H1 (cell line): ENCODE measurements around the gene PLAAT2. TPM values are rescaled to one million over a fixed set of nuclear protein-coding genes. Genes with fewer than 3 reads are reported as not detected.
"Not testable (repeated sequence)": the region's sequence is repeated elsewhere in the genome, so short reads cannot be mapped to it uniquely, and the experiment has no call there.

Source experiments
- CTCF ChIA-PET: fragments of 300-600 bp; sonication (Branson Sonifier 250); formaldehyde crosslinking; loops from one replicate; lab custom pipeline; 2021; ENCODE audit not compliant: partially characterized antibody; lab: Charles Lee
- POLR2A ChIA-PET: fragments of 300-600 bp; sonication (Branson Sonifier 250); formaldehyde crosslinking; loops from one replicate; lab custom pipeline; 2021; ENCODE audit warnings: inconsistent platforms; ENCODE audit not compliant: partially characterized antibody; lab: Charles Lee
- DNase-seq, 2 experiments: peaks; one replicate each; pipeline versions ENCODE4 v3.0.0 to v3.0.0-alpha.2; 2010 to 2022; ENCODE audit warnings: low spot score in 2 of 2, low read depth in 1 of 2, mixed read lengths in 1 of 2
- FAIRE-seq: peaks from 2 replicates; lab custom pipeline; 2011; peaks lifted over from hg19 to GRCh38; lab: Jason Lieb, UNC
- H2AFZ ChIP-seq: 2 replicates; pipeline ENCODE4 v1.8.1; 2012; ENCODE audit warnings: low read length, inconsistent platforms
- H2AK5ac ChIP-seq: 2 replicates; pipeline ENCODE4 v1.6.1; 2013; ENCODE audit warnings: low read depth, low read length
- H2BK120ac ChIP-seq: replicated peaks from 2 replicates; pipeline ENCODE3; 2013; ENCODE audit warnings: low read depth, low read length, inconsistent platforms
- H2BK12ac ChIP-seq: 2 replicates; pipeline ENCODE4 v1.6.1; 2013; ENCODE audit warnings: low read depth, low read length
- H2BK15ac ChIP-seq: 2 replicates; pipeline ENCODE4 v1.6.1; 2013; ENCODE audit warnings: low read length
- H2BK20ac ChIP-seq: 2 replicates; pipeline ENCODE4 v1.6.1; 2013; ENCODE audit warnings: low read length
- H2BK5ac ChIP-seq: 2 replicates; pipeline ENCODE4 v1.6.1; 2013; ENCODE audit warnings: low read depth, low read length
- H3K14ac ChIP-seq: 2 replicates; pipeline ENCODE4 v1.6.1; 2013; ENCODE audit warnings: inconsistent platforms; ENCODE audit not compliant: insufficient read length
- H3K18ac ChIP-seq: 2 replicates; pipeline ENCODE4 v1.6.1; 2013; ENCODE audit warnings: low read length; ENCODE audit errors: extremely low read depth
- H3K23ac ChIP-seq: 2 replicates; pipeline ENCODE4 v1.6.1; 2013; ENCODE audit warnings: inconsistent platforms; ENCODE audit not compliant: insufficient read length
- H3K23me2 ChIP-seq: 2 replicates; pipeline ENCODE4 v1.6.1; 2013; ENCODE audit warnings: low read depth, low read length
- H3K27ac ChIP-seq: 2 replicates; pipeline ENCODE4 v1.6.1; 2011; ENCODE audit warnings: low read depth, low read length, inconsistent platforms
- H3K27me3 ChIP-seq, 4 experiments: replicated peaks in 1 of 4; 1 replicate in 1 of 4; 2 replicates in 3 of 4; pipeline versions ENCODE4 v1.6.1 to v1.8.1; 2011 to 2013; ENCODE audit warnings: low read length in 3 of 4, mild to moderate bottlenecking in 3 of 4, inconsistent platforms in 2 of 4, mixed read lengths in 2 of 4, moderate library complexity in 1 of 4; ENCODE audit not compliant: control insufficient read depth in 3 of 4, insufficient read depth in 3 of 4; ENCODE audit errors: extremely low read depth in 1 of 4
- H3K36me3 ChIP-seq, 4 experiments: 2 replicates each; pipeline versions ENCODE4 v1.6.1 to v1.8.1; 2011 to 2013; ENCODE audit warnings: mild to moderate bottlenecking in 4 of 4, low read length in 3 of 4, moderate library complexity in 2 of 4, control low read depth in 1 of 4, inconsistent platforms in 1 of 4; ENCODE audit not compliant: insufficient read depth in 4 of 4, control insufficient read depth in 2 of 4
- H3K4ac ChIP-seq: replicated peaks from 2 replicates; pipeline ENCODE3; 2013; ENCODE audit warnings: low read length, low read depth, mixed read lengths, inconsistent platforms; ENCODE audit not compliant: insufficient read length
- H3K4me1 ChIP-seq, 4 experiments: replicated peaks in 1 of 4; 1 replicate in 1 of 4; 2 replicates in 3 of 4; pipeline versions ENCODE4 v1.6.1 to v1.8.1; 2011 to 2013; ENCODE audit warnings: low read length in 3 of 4, inconsistent platforms in 2 of 4, mixed read lengths in 1 of 4; ENCODE audit not compliant: insufficient read depth in 4 of 4, control insufficient read depth in 3 of 4
- H3K4me2 ChIP-seq, 2 experiments: 2 replicates each; pipeline versions ENCODE4 v1.6.1 to v1.8.1; 2011 to 2013; ENCODE audit warnings: low read depth in 2 of 2, low read length in 2 of 2, control low read depth in 1 of 2, inconsistent platforms in 1 of 2, mild to moderate bottlenecking in 1 of 2; ENCODE audit not compliant: insufficient read depth in 1 of 2
- H3K4me3 ChIP-seq, 4 experiments: fragments of 200-600, 300-600 bp in 1 of 4; sonication (generic), shearing (Covaris generic), sonication (Bioruptor Twin) in 1 of 4; 2 replicates each; pipeline versions ENCODE4 v1.5.1 to v1.8.1; 2011 to 2016; ENCODE audit warnings: low read length in 4 of 4, low read depth in 3 of 4, control low read depth in 2 of 4, inconsistent platforms in 2 of 4, mild to moderate bottlenecking in 2 of 4, mixed read lengths in 1 of 4, moderate library complexity in 1 of 4; ENCODE audit not compliant: insufficient read depth in 2 of 4; ENCODE audit errors: extremely low read depth in 1 of 4
- H3K56ac ChIP-seq: replicated peaks from 2 replicates; pipeline ENCODE3; 2013; ENCODE audit warnings: low read depth, mild to moderate bottlenecking, mixed read lengths, low read length, inconsistent platforms; ENCODE audit not compliant: insufficient read length
- H3K79me1 ChIP-seq: 2 replicates; pipeline ENCODE4 v1.6.1; 2013; ENCODE audit warnings: low read depth, low read length, control low read depth
- H3K79me2 ChIP-seq, 2 experiments: 2 replicates each; pipeline versions ENCODE4 v1.6.1 to v1.8.1; 2012 to 2013; ENCODE audit warnings: low read length in 2 of 2, mild to moderate bottlenecking in 2 of 2, inconsistent platforms in 1 of 2; ENCODE audit not compliant: insufficient read depth in 2 of 2, control insufficient read depth in 1 of 2
- H3K9ac ChIP-seq, 4 experiments: replicated peaks in 1 of 4; 1 replicate in 1 of 4; 2 replicates in 3 of 4; pipeline versions ENCODE4 v1.6.1 to v1.8.1; 2011 to 2013; ENCODE audit warnings: low read depth in 3 of 4, low read length in 3 of 4, control low read depth in 2 of 4, mild to moderate bottlenecking in 2 of 4, moderate library complexity in 2 of 4, inconsistent platforms in 1 of 4; ENCODE audit errors: extremely low read depth in 1 of 4
- H3K9me3 ChIP-seq, 2 experiments: 2 replicates each; pipeline versions ENCODE4 v1.6.1 to v1.8.1; 2012 to 2013; ENCODE audit warnings: mild to moderate bottlenecking in 2 of 2, moderate library complexity in 2 of 2, control low read depth in 1 of 2, inconsistent platforms in 1 of 2, low read depth in 1 of 2, low read length in 1 of 2, mixed read lengths in 1 of 2; ENCODE audit not compliant: insufficient read depth in 2 of 2
- H4K20me1 ChIP-seq, 2 experiments: replicated peaks in 1 of 2; 2 replicates each; pipeline versions ENCODE3 to v1.8.1; 2011 to 2013; ENCODE audit warnings: inconsistent platforms in 2 of 2, low read length in 2 of 2, mild to moderate bottlenecking in 1 of 2; ENCODE audit not compliant: insufficient read depth in 2 of 2, control insufficient read depth in 1 of 2
- H4K5ac ChIP-seq: 2 replicates; pipeline ENCODE4 v1.6.1; 2013; ENCODE audit warnings: low read length, low read depth, mixed read lengths, inconsistent platforms; ENCODE audit not compliant: insufficient read length
- H4K8ac ChIP-seq: 2 replicates; pipeline ENCODE4 v1.8.0; 2013; ENCODE audit warnings: mild to moderate bottlenecking, moderate library complexity, low read length, inconsistent platforms; ENCODE audit not compliant: insufficient read depth; ENCODE audit errors: extremely low read depth
- H4K91ac ChIP-seq: replicated peaks from 2 replicates; pipeline ENCODE3; 2013; ENCODE audit warnings: low read length, mixed read lengths, inconsistent platforms; ENCODE audit not compliant: insufficient read length
- WGBS, 2 experiments: shearing (Covaris generic) in 1 of 2; methylation state at CpG; one replicate each; pipeline versions ENCODE4 v1.1.6 to v1.1.7; 2013 to 2015; ENCODE audit warnings: low lambda C conversion rate in 2 of 2, mixed read lengths in 2 of 2, inconsistent platforms in 1 of 2, low coverage in 1 of 2, missing lambda C conversion rate in 1 of 2; ENCODE audit not compliant: insufficient replicate concordance in 2 of 2, insufficient coverage in 1 of 2, insufficient read length in 1 of 2; ENCODE audit errors: extremely low coverage in 1 of 2, missing lambda C conversion rate in 1 of 2; 5-methylcytosine and 5-hydroxymethylcytosine counted together
- polyA plus RNA-seq, 7 experiments: library from polyadenylated mRNA; depleted of rRNA in 3 of 7; stranded (reverse) in 5 of 7; unstranded in 2 of 7; fragments of >200 nt in 5 of 7; fragments of 200-250 nt in 2 of 7; gene quantifications; 1 replicate in 5 of 7; 2 replicates in 1 of 7; 4 replicates in 1 of 7; pipeline versions ENCODE4 v1.2.1 to v1.2.3, GENCODE V29; 2011 to 2013; ENCODE audit warnings: missing spikeins in 2 of 7, mixed read lengths in 2 of 7
- total RNA-seq: library from RNA; stranded (reverse); fragmentation: NEBNext Ultra II Directional; extraction: Animal tissue kit (Norgen Biotek cat#: 25700); gene quantifications from 2 replicates; pipeline ENCODE4 v1.2.1, GENCODE V29; 2021

PLAAT2 gene
- total and polyA plus RNA-seq, 2 of the 8 experiments (the other 6 are each of a cell fraction or from before 2014, with no cell fraction given): 0.39 TPM; not detected in 1

GRCh38 chr11:63528156-63528555 is 35.0 kb downstream of the PLAAT2 start:
- Histone ChIP-seq H3K4me1 (peaks cover 16 to 29% (median 27%) of the 10 kb centered on the region in 4 experiments; a peak in 6 of 7 replicates), H3K4me2 (peak overlapping the region in 1 of 2 experiments; percentile 50; a peak in 1 of 4 replicates)
- H3K27ac ChIP-seq, H3K27me3 ChIP-seq, CTCF ChIA-PET, FAIRE-seq, DNase-seq, H3K23ac ChIP-seq, H4K20me1 ChIP-seq, H3K23me2 ChIP-seq, H2BK120ac ChIP-seq, H3K79me1 ChIP-seq, H2BK20ac ChIP-seq, H2AK5ac ChIP-seq, H4K8ac ChIP-seq, H4K5ac ChIP-seq, H2AFZ ChIP-seq, H3K4me3 ChIP-seq, H2BK12ac ChIP-seq, H2BK5ac ChIP-seq, H2BK15ac ChIP-seq, H3K79me2 ChIP-seq, H4K91ac ChIP-seq, H3K9ac ChIP-seq, H3K56ac ChIP-seq, H3K9me3 ChIP-seq, H3K36me3 ChIP-seq, H3K14ac ChIP-seq, H3K4ac ChIP-seq, H3K18ac ChIP-seq: not testable (repeated sequence)
- POLR2A ChIA-PET: interaction anchor here (1.0 to 2.2 kb wide), 3 partner anchors 8 to 23 kb away, joined by 4 to 17 read pairs (median 11); partner anchors contain the start of gene LGALS12
- 27% methylated on average over 7 of the region's 11 CpGs; no CpG with 5 or more reads in 1 of the 2 experiments for WGBS, 2 experiments
